ENCODE measurements around the gene HERPUD1.

Gene HERPUD1

GRCh38 chr16:56935201-56935600 lies 3.3 kb downstream of the HERPUD1 start:
- peak in 1 of 2 experiments; percentile 24 for DNase-seq
- TF ChIP-seq POLR2A (IDR thresholded peaks at IDR 0.05; ENCODE audit: low read length) (no peak), GATA1 (IDR thresholded peaks at IDR 0.05; ENCODE audit: low read depth, low read length) (no peak)

- TF ChIP-seq POLR2A (IDR thresholded peaks at IDR 0.05; ENCODE audit: low read length) (no peak), GATA1 (IDR thresholded peaks at IDR 0.05; ENCODE audit: low read depth, low read length) (no peak)
- DNase-seq: peak in 1 of 2 experiments; percentile 60
These were observed 4.5 kb downstream of the HERPUD1 start for GRCh38 chr16:56936491-56936890.

- no peak for DNase-seq
- TF ChIP-seq POLR2A (IDR thresholded peaks at IDR 0.05; ENCODE audit: low read length): no peak
- TF ChIP-seq GATA1 (IDR thresholded peaks at IDR 0.05; ENCODE audit: low read depth, low read length): no peak
These were observed 5.0 kb downstream of the HERPUD1 start for GRCh38 chr16:56936950-56937349.

DNA sequence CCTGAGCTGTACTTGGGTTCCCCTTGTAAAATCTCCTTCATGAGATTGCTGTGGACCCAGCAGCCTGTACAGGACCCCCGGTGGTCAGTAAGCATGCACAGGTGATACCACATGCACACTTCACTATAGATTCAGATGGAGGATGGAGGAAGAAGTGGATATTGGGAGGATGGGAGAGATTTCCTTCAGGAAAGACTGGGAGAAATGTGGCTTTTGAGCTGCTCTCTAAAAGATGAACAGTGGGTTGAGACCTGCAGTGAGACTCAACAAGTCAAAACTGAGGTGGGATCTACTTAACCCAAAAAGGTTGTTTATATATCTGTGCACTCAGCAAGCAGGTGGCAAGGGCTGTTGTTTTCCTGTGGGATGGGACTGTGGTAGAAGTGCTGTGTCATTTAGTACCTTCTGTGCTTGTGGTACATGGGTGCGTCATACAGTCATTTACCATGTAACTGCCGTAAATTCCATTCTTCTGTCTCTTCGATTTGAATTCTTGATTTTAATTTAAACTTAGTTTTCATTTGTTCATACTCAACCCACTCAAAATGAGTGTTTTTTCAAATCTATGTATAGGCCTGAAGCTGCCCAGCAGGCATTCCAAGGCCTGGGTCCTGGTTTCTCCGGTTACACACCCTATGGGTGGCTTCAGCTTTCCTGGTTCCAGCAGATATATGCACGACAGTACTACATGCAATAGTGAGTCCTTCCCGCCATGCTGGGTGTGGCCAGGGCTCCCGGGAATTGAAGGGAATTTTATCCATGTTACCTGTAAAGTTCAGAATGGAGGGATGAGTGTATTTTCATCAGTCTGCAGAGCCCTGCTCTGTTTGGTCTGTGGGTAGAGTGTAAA lies 6.9 kb downstream of the HERPUD1 start:
- DNase-seq: no peak
- TF ChIP-seq POLR2A (IDR thresholded peaks at IDR 0.05; ENCODE audit: low read length) (no peak), GATA1 (IDR thresholded peaks at IDR 0.05; ENCODE audit: low read depth, low read length) (no peak)

- TF ChIP-seq GATA1 (IDR thresholded peaks at IDR 0.05; ENCODE audit: low read depth, low read length) (no peak), POLR2A (IDR thresholded peaks at IDR 0.05; ENCODE audit: low read length) (no peak)
- DNase-seq: no peak
These were observed 7.9 kb downstream of the HERPUD1 start for GRCh38 chr16:56939801-56940200.

DNA sequence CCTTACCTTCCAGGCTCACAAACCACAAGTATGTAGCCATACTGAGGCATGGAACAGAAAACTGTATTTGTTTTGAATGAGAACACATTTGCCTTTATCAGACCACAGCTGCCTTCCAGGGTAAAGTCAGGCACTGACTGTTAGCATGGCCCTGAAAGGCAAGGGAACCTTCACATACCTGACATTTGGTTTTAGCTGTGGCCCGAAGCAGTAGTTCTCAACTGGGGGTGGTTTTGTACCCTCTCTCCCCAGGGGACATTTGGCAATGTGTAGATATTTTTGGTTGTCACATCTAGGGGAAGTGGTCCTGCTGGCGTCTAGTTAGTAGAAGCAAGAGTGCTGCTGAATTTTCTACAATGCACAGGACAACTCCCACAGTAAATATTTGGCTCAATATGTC lies 9.2 kb downstream of the HERPUD1 start:
- TF ChIP-seq GATA1 (IDR thresholded peaks at IDR 0.05; ENCODE audit: low read depth, low read length) (no peak), POLR2A (IDR thresholded peaks at IDR 0.05; ENCODE audit: low read length) (no peak)
- no peak for DNase-seq

- TF ChIP-seq GATA1 (IDR thresholded peaks at IDR 0.05; ENCODE audit: low read depth, low read length): no peak
- DNase-seq: no peak
These were observed 10.0 kb downstream of the HERPUD1 start for GRCh38 chr16:56941856-56942331.

DNA sequence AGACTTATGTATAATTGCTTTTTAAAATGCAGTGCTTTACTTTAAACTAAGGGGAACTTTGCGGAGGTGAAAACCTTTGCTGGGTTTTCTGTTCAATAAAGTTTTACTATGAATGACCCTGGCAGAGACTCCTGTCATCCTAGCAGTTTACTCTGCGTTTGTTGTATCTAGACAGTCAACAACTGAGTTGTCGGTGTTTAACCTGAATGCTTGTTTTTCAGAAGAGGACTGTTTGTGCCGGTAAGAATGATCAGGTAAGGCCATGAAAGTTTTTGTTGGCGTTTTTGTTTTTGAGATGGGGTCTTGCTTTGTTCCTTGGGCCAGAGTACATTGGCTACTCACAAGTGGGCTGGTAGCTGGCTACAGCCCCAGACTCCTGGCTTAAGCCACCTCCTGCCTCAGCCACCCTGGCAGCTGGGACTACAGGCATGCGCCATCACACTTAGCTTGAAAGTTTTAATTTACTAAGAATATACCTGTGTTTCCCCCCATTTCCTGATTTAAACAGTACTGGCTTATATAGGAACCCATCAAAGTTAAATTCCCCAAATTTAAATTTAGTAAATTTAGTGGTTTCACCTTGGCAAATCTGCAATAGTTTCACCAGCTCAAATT lies 11.9 kb downstream of the HERPUD1 start:
- DNase-seq: no peak
- TF ChIP-seq GATA1 (IDR thresholded peaks at IDR 0.05; ENCODE audit: low read depth, low read length) (no peak), POLR2A (IDR thresholded peaks at IDR 0.05; ENCODE audit: low read length) (no peak)

DNA sequence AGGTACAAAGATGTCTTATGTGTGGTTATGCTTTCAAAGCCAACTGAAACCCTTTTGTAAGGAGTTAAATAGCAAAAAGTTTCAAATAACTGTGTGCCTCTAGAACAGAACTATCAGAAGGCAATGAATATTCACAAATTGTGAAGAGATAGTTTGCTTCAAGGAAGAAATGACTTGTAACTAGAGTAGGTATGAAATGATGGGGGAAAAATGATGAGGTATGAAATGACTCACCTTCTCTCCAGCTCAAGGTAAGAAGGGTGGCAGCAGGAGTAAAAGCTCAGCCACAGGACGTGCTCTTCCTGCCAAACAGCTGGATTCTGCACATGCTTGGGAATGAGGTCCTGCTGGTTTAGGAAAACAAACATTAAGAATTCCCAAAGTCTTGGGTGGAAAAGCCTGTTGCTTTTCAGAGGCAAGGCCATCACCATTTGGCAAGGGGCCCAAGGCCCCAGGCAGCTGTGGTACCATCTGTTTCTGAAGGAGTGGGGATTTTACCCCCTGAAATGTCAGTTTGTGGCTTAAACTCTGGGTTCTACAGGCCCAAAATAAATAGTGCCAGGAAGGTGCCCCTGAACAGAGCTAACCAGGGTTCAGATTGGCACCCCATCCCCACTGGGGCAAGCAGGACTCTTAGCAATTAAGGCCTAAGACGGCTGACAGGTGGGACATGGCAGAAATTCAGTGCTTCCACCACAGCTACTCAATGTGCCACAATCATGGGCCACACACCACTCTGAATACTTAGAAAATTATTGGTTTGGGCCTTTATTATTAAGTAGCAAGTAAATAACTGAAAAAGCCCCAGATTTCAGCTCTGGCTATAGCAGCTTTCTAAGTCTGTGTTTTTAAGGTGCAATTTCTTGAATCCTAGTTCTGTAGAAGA lies 13.3 kb downstream of the HERPUD1 start:
- no peak for DNase-seq
- TF ChIP-seq GATA1 (IDR thresholded peaks at IDR 0.05; ENCODE audit: low read depth, low read length) (no peak), POLR2A (IDR thresholded peaks at IDR 0.05; ENCODE audit: low read length) (no peak)

GRCh38 chr16:56945847-56946527 lies 14.0 kb downstream of the HERPUD1 start:
- TF ChIP-seq GATA1 (IDR thresholded peaks at IDR 0.05; ENCODE audit: low read depth, low read length): no peak
- no peak for TF ChIP-seq POLR2A (IDR thresholded peaks at IDR 0.05; ENCODE audit: low read length)
- no peak for DNase-seq

GRCh38 chr16:56946767-56947603 lies 15.0 kb downstream of the HERPUD1 start:
- no peak for DNase-seq
- no peak for TF ChIP-seq GATA1 (IDR thresholded peaks at IDR 0.05; ENCODE audit: low read depth, low read length)
- no peak for TF ChIP-seq POLR2A (IDR thresholded peaks at IDR 0.05; ENCODE audit: low read length)

GRCh38 chr16:56947604-56947995 lies 15.7 kb downstream of the HERPUD1 start:
- TF ChIP-seq POLR2A (IDR thresholded peaks at IDR 0.05; ENCODE audit: low read length): no peak
- no peak for TF ChIP-seq GATA1 (IDR thresholded peaks at IDR 0.05; ENCODE audit: low read depth, low read length)

DNA sequence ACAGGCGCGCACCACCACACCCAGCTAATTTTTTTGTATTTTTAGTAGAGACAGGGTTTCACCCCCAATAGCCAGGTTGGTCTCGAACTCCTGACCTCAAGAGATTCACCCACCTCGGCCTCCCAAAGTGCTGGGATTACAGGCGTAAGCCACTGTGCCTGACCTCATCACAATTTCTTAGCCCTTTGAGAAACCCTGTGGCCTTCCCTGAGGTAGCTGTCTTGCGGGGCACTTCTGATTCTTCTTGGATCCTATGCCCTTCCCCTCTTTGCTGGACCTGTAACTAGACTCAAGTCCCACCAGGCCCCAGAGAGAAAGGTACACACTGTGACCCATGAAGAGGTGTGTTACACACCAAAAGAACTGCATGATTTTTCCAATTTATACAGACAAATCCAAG lies 16.3 kb downstream of the HERPUD1 start:
- TF ChIP-seq GATA1 (IDR thresholded peaks at IDR 0.05; ENCODE audit: low read depth, low read length): no peak
- TF ChIP-seq POLR2A (IDR thresholded peaks at IDR 0.05; ENCODE audit: low read length): no peak
- no peak for DNase-seq

More at GRCh38 chr16:56947604-56947995, 15.7 kb downstream of the HERPUD1 start:
- no peak for DNase-seq
